ENCODE measurements around the gene SUMO4.

GRCh38 chr6:149366267-149366921 is 33.7 kb upstream of the SUMO4 start:
- no peak for TF ChIP-seq CTCF (IDR thresholded peaks at IDR 0.05)
- no peak for TF ChIP-seq REST (IDR thresholded peaks at IDR 0.05; ENCODE audit: insufficient read depth in 1 of 2, low read depth in 2 of 2, low read length in 1 of 2)
- no peak for TF ChIP-seq POLR2AphosphoS5 (IDR thresholded peaks at IDR 0.05; ENCODE audit: low read depth, low read length)
